ENCODE measurements around the gene KLF2. TPM values are rescaled to one million over a fixed set of nuclear protein-coding genes. Genes with fewer than 3 reads are reported as not detected.

KLF2 gene
- total and polyA plus RNA-seq, 7 experiments from 2014 or later: 119 to 630 (median 445) TPM

DNA sequence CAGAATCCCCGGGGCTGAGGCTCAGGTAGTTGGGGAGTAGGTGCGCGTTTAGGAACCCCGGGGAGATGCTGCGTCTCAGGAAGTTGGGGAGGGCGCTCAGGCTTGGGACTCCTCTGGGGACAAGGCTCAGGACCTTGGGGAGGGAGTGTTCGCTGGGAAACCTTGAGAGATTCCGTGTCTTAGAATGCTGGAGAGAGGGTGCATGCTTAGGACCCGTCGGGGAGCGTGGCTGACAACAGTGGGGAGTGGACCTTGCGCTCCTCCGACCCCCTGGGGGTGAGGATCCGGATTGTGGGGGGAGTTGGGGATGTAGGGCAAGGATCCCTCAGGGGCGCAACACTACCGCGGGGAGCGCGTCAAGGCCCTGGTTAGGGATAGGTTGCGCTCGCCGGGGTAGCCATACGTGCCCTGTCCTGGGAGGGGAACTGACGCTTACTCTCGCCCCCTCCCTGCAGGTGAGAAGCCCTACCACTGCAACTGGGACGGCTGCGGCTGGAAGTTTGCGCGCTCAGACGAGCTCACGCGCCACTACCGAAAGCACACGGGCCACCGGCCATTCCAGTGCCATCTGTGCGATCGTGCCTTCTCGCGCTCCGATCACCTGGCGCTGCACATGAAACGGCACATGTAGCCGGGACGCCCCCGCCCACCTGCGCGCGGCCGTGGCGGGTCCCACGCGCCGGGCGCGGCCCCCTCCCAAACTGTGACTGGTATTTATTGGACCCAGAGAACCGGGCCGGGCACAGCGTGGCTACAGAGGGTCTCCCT, 2.0 kb downstream of the KLF2 start:
- intact Hi-C loops (cut with micrococcal nuclease): loop anchor here (5.0 to 10.0 kb wide), 2 partner anchors 79 to 1802 kb away; partner anchors contain the start of gene TECR (in 1 of the 2)
- H3K27me3 Mint-ChIP-seq: peaks cover 0 to 56% (median 0%) of the 10 kb centered on the region in 5 donors
- peaks cover 13 to 45% (median 43%) of the 10 kb centered on the region in 5 donors for H3K36me3 Mint-ChIP-seq
- DNase-seq (peak; percentile 41 to 79 (median 67)), ATAC-seq (no peak)
- CTCF ChIA-PET: interaction anchor here (1.5 to 6.4 kb wide), 2 partner anchors 43 to 56 kb away, joined by 6 to 159 read pairs; no protein-coding TSS in a partner anchor
- POLR2A ChIA-PET: interaction anchor here (0.8 to 33.0 kb wide), 10 partner anchors 16 to 141 kb away, joined by 3 to 4370 read pairs (median 28); partner anchors contain the start of gene FAM32A
- H3K27ac Mint-ChIP-seq: peak overlapping the region; percentile 96 to 100 (median 98)
- Histone ChIP-seq H3K27ac (ENCODE audit: low read depth, low read length) (peak overlapping the region; percentile 98), H3K36me3 (ENCODE audit: control insufficient read depth in 2 of 3, insufficient read depth in 3 of 3, low read length in 3 of 3) (peaks cover 30 to 38% (median 36%) of the 10 kb centered on the region in 3 experiments), H3K9me3 (ENCODE audit: control insufficient read depth in 2 of 3, low read length in 3 of 3) (no peaks in the 10 kb centered on the region), H3K27me3 (ENCODE audit: control insufficient read depth in 2 of 2, insufficient read depth in 2 of 2, low read length in 2 of 2) (no peaks in the 10 kb centered on the region), H3K4me3 (ENCODE audit: low read length) (peak overlapping the region; percentile 86), H3K4me1 (ENCODE audit: control insufficient read depth in 2 of 2, insufficient read depth in 2 of 2, low read length in 2 of 2) (peaks cover 39 to 43% of the 10 kb centered on the region in 2 donors)
- H3K4me1 Mint-ChIP-seq: peaks cover 32 to 67% (median 54%) of the 10 kb centered on the region in 7 donors
- peaks cover 0 to 44% (median 0%) of the 10 kb centered on the region in 11 donors for H3K9me3 Mint-ChIP-seq
- peak overlapping the region; percentile 89 to 99 (median 97) for H3K4me3 Mint-ChIP-seq

DNA sequence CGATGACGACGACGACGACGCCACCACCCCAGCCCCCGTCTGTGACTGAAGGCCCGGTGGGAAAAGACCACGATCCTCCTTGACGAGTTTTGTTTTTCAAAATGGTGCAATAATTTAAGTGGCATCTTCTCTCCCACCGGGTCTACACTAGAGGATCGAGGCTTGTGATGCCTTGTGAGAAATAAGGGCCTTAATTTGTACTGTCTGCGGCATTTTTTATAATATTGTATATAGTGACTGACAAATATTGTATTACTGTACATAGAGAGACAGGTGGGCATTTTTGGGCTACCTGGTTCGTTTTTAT, 2.5 kb downstream of the KLF2 start:
- peaks cover 0 to 52% (median 0%) of the 10 kb centered on the region in 5 donors for H3K27me3 Mint-ChIP-seq
- ChIA-PET POLR2A (interaction anchor here (0.9 to 33.0 kb wide), 15 partner anchors 16 to 252 kb away, joined by 3 to 4370 read pairs (median 9); partner anchors contain the start of gene TPM4), CTCF (interaction anchor here (0.8 to 6.4 kb wide), 3 partner anchors 42 to 59 kb away, joined by 3 to 159 read pairs (median 6); no protein-coding TSS in a partner anchor)
- H3K4me1 ChIP-seq (ENCODE audit: control insufficient read depth in 2 of 2, insufficient read depth in 2 of 2, low read length in 2 of 2): peaks cover 39 to 45% of the 10 kb centered on the region in 2 donors
- peak overlapping the region; percentile 98 for H3K27ac ChIP-seq (ENCODE audit: low read depth, low read length)
- peaks cover 13 to 45% (median 43%) of the 10 kb centered on the region in 5 donors for H3K36me3 Mint-ChIP-seq
- H3K27me3 ChIP-seq (ENCODE audit: control insufficient read depth in 2 of 2, insufficient read depth in 2 of 2, low read length in 2 of 2): no peaks in the 10 kb centered on the region
- peaks cover 0 to 44% (median 0%) of the 10 kb centered on the region in 11 donors for H3K9me3 Mint-ChIP-seq
- intact Hi-C loops (cut with micrococcal nuclease): loop anchor here (5.0 to 10.0 kb wide), 2 partner anchors 80 to 1802 kb away; partner anchors contain the start of gene TECR (in 1 of the 2)
- H3K4me3 ChIP-seq (ENCODE audit: low read length): peak overlapping the region; percentile 86
- peak overlapping the region; percentile 89 to 99 (median 97) for H3K4me3 Mint-ChIP-seq
- H3K36me3 ChIP-seq (ENCODE audit: control insufficient read depth in 2 of 3, insufficient read depth in 3 of 3, low read length in 3 of 3): peaks cover 30 to 38% (median 36%) of the 10 kb centered on the region in 3 experiments
- H3K9me3 ChIP-seq (ENCODE audit: control insufficient read depth in 2 of 3, low read length in 3 of 3): no peaks in the 10 kb centered on the region
- H3K4me1 Mint-ChIP-seq: peaks cover 32 to 70% (median 53%) of the 10 kb centered on the region in 7 donors
- DNase-seq (no peak), ATAC-seq (no peak)
- H3K27ac Mint-ChIP-seq: peak overlapping the region; percentile 95 to 100 (median 98)

DNA sequence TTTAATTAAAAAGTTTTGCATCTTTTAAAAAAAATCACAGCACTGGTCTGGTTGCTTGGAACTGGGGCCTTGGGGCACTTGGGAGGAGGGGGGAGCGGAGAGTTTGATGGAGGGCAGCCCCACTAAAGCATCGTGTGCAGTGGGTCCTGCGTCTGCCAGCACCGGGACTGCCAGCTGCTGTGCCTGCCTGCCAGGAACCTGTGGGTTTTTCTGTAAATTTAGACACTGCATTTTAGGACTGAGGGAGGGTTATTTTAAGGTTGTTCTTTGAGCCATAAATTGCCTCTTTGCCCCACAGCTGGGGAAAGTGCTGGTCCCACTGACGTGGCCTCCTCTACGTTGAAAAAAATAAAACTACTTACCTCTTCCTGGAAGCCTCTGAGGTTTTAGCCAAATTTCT, 2.9 kb downstream of the KLF2 start:
- H3K36me3 Mint-ChIP-seq: peaks cover 13 to 45% (median 43%) of the 10 kb centered on the region in 5 donors
- intact Hi-C loops (cut with micrococcal nuclease): loop anchor here (5.0 to 10.0 kb wide), 2 partner anchors 80 to 1803 kb away; partner anchors contain the start of gene TECR (in 1 of the 2)
- H3K9me3 Mint-ChIP-seq: peaks cover 0 to 44% (median 0%) of the 10 kb centered on the region in 11 donors
- H3K27me3 Mint-ChIP-seq: peaks cover 0 to 49% (median 0%) of the 10 kb centered on the region in 5 donors
- H3K27me3 ChIP-seq (ENCODE audit: control insufficient read depth in 2 of 2, insufficient read depth in 2 of 2, low read length in 2 of 2): no peaks in the 10 kb centered on the region
- H3K4me1 ChIP-seq (ENCODE audit: control insufficient read depth in 2 of 2, insufficient read depth in 2 of 2, low read length in 2 of 2): peaks cover 36 to 46% of the 10 kb centered on the region in 2 donors
- peak overlapping the region; percentile 95 to 100 (median 98) for H3K27ac Mint-ChIP-seq
- peak overlapping the region; percentile 89 to 99 (median 97) for H3K4me3 Mint-ChIP-seq
- ATAC-seq (no peak), DNase-seq (peak in 7 of 9 donors; percentile 25 to 53 (median 50))
- POLR2A ChIA-PET: interaction anchor here (0.6 to 33.0 kb wide), 22 partner anchors 8 to 491 kb away, joined by 3 to 4370 read pairs (median 8); partner anchors contain the start of genes FAM32A and TPM4
- H3K27ac ChIP-seq (ENCODE audit: low read depth, low read length): peak overlapping the region; percentile 98
- H3K4me1 Mint-ChIP-seq: peaks cover 30 to 68% (median 50%) of the 10 kb centered on the region in 7 donors
- peak overlapping the region; percentile 86 for H3K4me3 ChIP-seq (ENCODE audit: low read length)
- H3K9me3 ChIP-seq (ENCODE audit: control insufficient read depth in 2 of 3, low read length in 3 of 3): no peaks in the 10 kb centered on the region
- CTCF ChIA-PET: interaction anchor here (0.8 to 6.4 kb wide), 6 partner anchors 11 to 59 kb away, joined by 3 to 159 read pairs (median 6); no protein-coding TSS in a partner anchor
- H3K36me3 ChIP-seq (ENCODE audit: control insufficient read depth in 2 of 3, insufficient read depth in 3 of 3, low read length in 3 of 3): peaks cover 30 to 38% (median 36%) of the 10 kb centered on the region in 3 experiments

DNA sequence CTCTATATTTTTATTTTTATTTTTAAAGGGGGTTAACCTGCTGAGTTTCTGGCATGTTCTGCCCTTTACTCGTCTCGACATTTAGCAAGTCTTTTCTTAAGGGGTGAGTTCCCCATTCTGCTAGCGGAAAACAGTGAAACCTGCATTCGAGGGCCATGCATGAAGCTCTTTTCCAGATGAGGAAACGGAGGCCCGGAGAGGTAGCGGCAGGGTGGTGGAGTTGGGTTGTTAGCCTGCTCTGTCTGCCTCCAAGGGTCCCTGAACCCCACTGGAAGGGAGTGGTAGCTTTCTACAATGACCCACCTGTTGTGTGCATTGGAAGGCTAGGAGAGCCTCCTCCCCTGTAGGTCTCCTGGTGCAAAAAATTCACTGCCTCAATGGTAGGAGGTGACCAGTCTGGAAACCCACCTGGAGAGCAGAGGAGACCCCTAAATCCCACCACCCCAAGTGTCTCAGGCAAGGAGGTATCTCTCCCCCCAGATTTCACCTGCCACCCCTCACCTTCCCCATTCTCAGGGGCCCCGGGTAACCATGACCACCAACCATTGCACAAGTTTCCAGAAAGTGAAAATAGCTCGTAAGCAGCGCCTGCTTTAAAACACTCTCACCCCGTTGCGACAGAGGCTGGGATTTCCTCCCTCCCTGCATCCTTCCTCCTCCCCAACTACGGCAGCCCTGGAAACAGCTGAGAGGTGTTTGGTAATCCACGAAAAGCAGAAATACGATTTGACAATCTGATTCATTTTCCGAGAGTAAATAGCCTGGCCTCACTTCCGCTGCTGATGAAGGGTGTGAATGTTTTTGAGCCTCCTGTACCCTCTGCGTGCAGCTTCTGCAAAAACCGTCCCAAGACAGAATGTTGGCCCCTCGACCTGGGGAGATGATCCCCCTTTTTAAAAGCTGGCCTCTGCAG, 3.5 kb downstream of the KLF2 start:
- peak overlapping the region; percentile 95 to 100 (median 98) for H3K27ac Mint-ChIP-seq
- peaks cover 13 to 45% (median 43%) of the 10 kb centered on the region in 5 donors for H3K36me3 Mint-ChIP-seq
- Histone ChIP-seq H3K4me3 (ENCODE audit: low read length) (peak overlapping the region; percentile 86), H3K36me3 (ENCODE audit: control insufficient read depth in 2 of 3, insufficient read depth in 3 of 3, low read length in 3 of 3) (peaks cover 30 to 38% (median 36%) of the 10 kb centered on the region in 3 experiments), H3K27me3 (ENCODE audit: control insufficient read depth in 2 of 2, insufficient read depth in 2 of 2, low read length in 2 of 2) (no peaks in the 10 kb centered on the region), H3K4me1 (ENCODE audit: control insufficient read depth in 2 of 2, insufficient read depth in 2 of 2, low read length in 2 of 2) (peaks cover 32 to 46% of the 10 kb centered on the region in 2 donors), H3K27ac (ENCODE audit: low read depth, low read length) (peak overlapping the region; percentile 98), H3K9me3 (ENCODE audit: control insufficient read depth in 2 of 3, low read length in 3 of 3) (no peaks in the 10 kb centered on the region)
- DNase-seq: peak; percentile 50 to 84 (median 68)
- ChIA-PET POLR2A (interaction anchor here (0.6 to 33.0 kb wide), 32 partner anchors 9 to 1700 kb away, joined by 3 to 4370 read pairs (median 5); partner anchors contain the start of genes AP1M1, FAM32A and TPM4), CTCF (interaction anchor here (0.8 to 6.4 kb wide), 11 partner anchors 8 to 80 kb away, joined by 3 to 159 read pairs (median 6); no protein-coding TSS in a partner anchor)
- H3K9me3 Mint-ChIP-seq: peaks cover 0 to 44% (median 0%) of the 10 kb centered on the region in 11 donors
- no peak for ATAC-seq
- peaks cover 0 to 42% (median 0%) of the 10 kb centered on the region in 5 donors for H3K27me3 Mint-ChIP-seq
- intact Hi-C loops (cut with micrococcal nuclease): loop anchor here (2.0 to 10.0 kb wide), 3 partner anchors 15 to 1803 kb away; partner anchors contain the start of gene TECR (in 1 of the 2)
- H3K4me3 Mint-ChIP-seq: peak overlapping the region; percentile 89 to 99 (median 97)
- peaks cover 23 to 63% (median 44%) of the 10 kb centered on the region in 7 donors for H3K4me1 Mint-ChIP-seq

DNA sequence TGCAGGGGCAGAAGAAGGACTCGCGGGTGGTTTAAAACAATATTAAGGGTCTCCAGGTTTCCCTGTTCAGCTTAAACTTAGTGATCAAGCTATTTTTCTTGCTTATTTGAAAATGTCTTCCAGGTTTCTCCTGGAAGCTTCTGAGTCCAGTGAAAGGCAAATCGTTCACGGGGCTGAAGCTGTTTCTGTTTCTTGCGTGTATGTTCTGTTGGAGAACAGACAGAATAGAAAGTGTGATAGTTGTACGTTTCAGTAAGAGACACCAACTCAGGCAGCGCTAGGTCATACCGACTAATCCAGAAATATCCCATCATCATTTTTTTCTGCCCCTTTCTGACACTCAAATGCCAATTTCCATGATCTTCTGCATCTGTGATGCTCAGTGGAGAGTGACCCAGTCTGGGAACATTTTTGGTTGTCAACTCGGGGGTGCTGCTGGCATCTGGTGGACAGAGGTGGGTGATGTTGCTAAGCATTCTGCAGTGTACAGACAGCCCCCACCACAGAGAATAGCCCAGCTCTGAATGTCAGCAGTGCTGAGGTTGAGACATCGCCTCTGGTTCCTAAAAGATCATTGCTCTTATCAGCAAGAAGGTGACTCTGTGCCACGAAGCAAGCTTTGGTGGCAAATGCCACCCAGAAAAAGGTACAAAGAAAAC, 4.3 kb downstream of the KLF2 start:
- ChIA-PET CTCF (interaction anchor here (0.9 to 6.4 kb wide), 10 partner anchors 9 to 81 kb away, joined by 3 to 159 read pairs (median 6); no protein-coding TSS in a partner anchor), POLR2A (interaction anchor here (0.6 to 33.0 kb wide), 33 partner anchors 10 to 1699 kb away, joined by 3 to 4370 read pairs (median 5); partner anchors contain the start of genes AP1M1, FAM32A and TPM4)
- H3K4me1 ChIP-seq (ENCODE audit: control insufficient read depth in 2 of 2, insufficient read depth in 2 of 2, low read length in 2 of 2): peaks cover 24 to 39% of the 10 kb centered on the region in 2 donors
- Mint-ChIP-seq H3K4me3 (peak overlapping the region; percentile 89 to 99 (median 97)), H3K4me1 (peaks cover 20 to 59% (median 41%) of the 10 kb centered on the region in 7 donors), H3K9me3 (peaks cover 0 to 49% (median 0%) of the 10 kb centered on the region in 11 donors), H3K27me3 (peaks cover 0 to 34% (median 0%) of the 10 kb centered on the region in 5 donors), H3K36me3 (peaks cover 13 to 45% (median 43%) of the 10 kb centered on the region in 5 donors), H3K27ac (peak overlapping the region; percentile 95 to 100 (median 98))
- ATAC-seq (peak; percentile 10), DNase-seq (peak in 8 of 9 donors; percentile 50 to 80 (median 74))
- H3K9me3 ChIP-seq (ENCODE audit: control insufficient read depth in 2 of 3, low read length in 3 of 3): no peaks in the 10 kb centered on the region
- peaks cover 30 to 38% (median 36%) of the 10 kb centered on the region in 3 experiments for H3K36me3 ChIP-seq (ENCODE audit: control insufficient read depth in 2 of 3, insufficient read depth in 3 of 3, low read length in 3 of 3)
- H3K27ac ChIP-seq (ENCODE audit: low read depth, low read length): peak overlapping the region; percentile 98
- H3K4me3 ChIP-seq (ENCODE audit: low read length): peak overlapping the region; percentile 86
- intact Hi-C loops (cut with micrococcal nuclease): loop anchor here (2.0 to 10.0 kb wide), 3 partner anchors 14 to 1804 kb away; partner anchors contain the start of gene TECR (in 1 of the 2)
- H3K27me3 ChIP-seq (ENCODE audit: control insufficient read depth in 2 of 2, insufficient read depth in 2 of 2, low read length in 2 of 2): no peaks in the 10 kb centered on the region

All from naive thymus-derived CD4-positive, alpha-beta T cell (primary cell).